Measurements from ENCODE around the gene SLC6A9. TPM values are rescaled to one million over a fixed set of nuclear protein-coding genes. Genes with fewer than 3 reads are reported as not detected.

SLC6A9 gene
- total RNA-seq, 1 donor from 2014 or later, result 22.8 TPM

- H3K9me3 Mint-ChIP-seq, result no peaks in the 10 kb centered on the region
Measured at GRCh38 chr1:44048532-44049215, 17.4 kb upstream of the SLC6A9 start.

GRCh38 chr1:44047131-44047530 lies 15.9 kb upstream of the SLC6A9 start:
- H3K4me1 Mint-ChIP-seq, result peaks cover 23% of the 10 kb centered on the region
- H3K4me3 Mint-ChIP-seq, result no peak overlapping the region
- H3K9me3 Mint-ChIP-seq, result no peaks in the 10 kb centered on the region
- no peaks in the 10 kb centered on the region for H3K36me3 Mint-ChIP-seq (ENCODE audit: low read depth)
- H3K27me3 Mint-ChIP-seq (ENCODE audit: low read depth), result no peaks in the 10 kb centered on the region
- DNase-seq (ENCODE audit: low read depth, low spot score), result no peak
- TF ChIP-seq CTCF (conservative IDR thresholded peaks at IDR 0.05), result no peak
- no peak overlapping the region for H3K27ac Mint-ChIP-seq (ENCODE audit: unreplicated experiment)

More at GRCh38 chr1:44048532-44049215, 17.4 kb upstream of the SLC6A9 start:
- H3K27ac Mint-ChIP-seq (ENCODE audit: unreplicated experiment), result peak overlapping the region; percentile 97
- TF ChIP-seq CTCF (conservative IDR thresholded peaks at IDR 0.05), result no peak
- peaks cover 23% of the 10 kb centered on the region for H3K4me1 Mint-ChIP-seq
- no peaks in the 10 kb centered on the region for H3K27me3 Mint-ChIP-seq (ENCODE audit: low read depth)
- no peak for DNase-seq (ENCODE audit: low read depth, low spot score)
- no peaks in the 10 kb centered on the region for H3K36me3 Mint-ChIP-seq (ENCODE audit: low read depth)
- H3K4me3 Mint-ChIP-seq, result peak overlapping the region; percentile 49

GRCh38 chr1:44045064-44045463 lies 13.8 kb upstream of the SLC6A9 start:
- Mint-ChIP-seq H3K9me3 (no peaks in the 10 kb centered on the region), H3K4me1 (peaks cover 23% of the 10 kb centered on the region)

GRCh38 chr1:44044071-44044801 lies 13.0 kb upstream of the SLC6A9 start:
- DNase-seq (ENCODE audit: low read depth, low spot score), result no peak
- TF ChIP-seq CTCF (conservative IDR thresholded peaks at IDR 0.05), result no peak
- H3K4me3 Mint-ChIP-seq, result no peak overlapping the region

More at GRCh38 chr1:44045064-44045463, 13.8 kb upstream of the SLC6A9 start:
- DNase-seq (ENCODE audit: low read depth, low spot score), result no peak
- H3K4me3 Mint-ChIP-seq, result no peak overlapping the region
- no peak for TF ChIP-seq CTCF (conservative IDR thresholded peaks at IDR 0.05)
- H3K36me3 Mint-ChIP-seq (ENCODE audit: low read depth), result no peaks in the 10 kb centered on the region
- no peaks in the 10 kb centered on the region for H3K27me3 Mint-ChIP-seq (ENCODE audit: low read depth)
- H3K27ac Mint-ChIP-seq (ENCODE audit: unreplicated experiment), result no peak overlapping the region

GRCh38 chr1:44043176-44044070 lies 12.2 kb upstream of the SLC6A9 start:
- Mint-ChIP-seq H3K4me1 (peaks cover 15% of the 10 kb centered on the region), H3K36me3 (ENCODE audit: low read depth) (no peaks in the 10 kb centered on the region), H3K27me3 (ENCODE audit: low read depth) (no peaks in the 10 kb centered on the region), H3K27ac (ENCODE audit: unreplicated experiment) (no peak overlapping the region), H3K9me3 (no peaks in the 10 kb centered on the region), H3K4me3 (no peak overlapping the region)
- TF ChIP-seq CTCF (conservative IDR thresholded peaks at IDR 0.05), result no peak
- no peak for DNase-seq (ENCODE audit: low read depth, low spot score)

More at GRCh38 chr1:44044071-44044801, 13.0 kb upstream of the SLC6A9 start:
- Mint-ChIP-seq H3K27me3 (ENCODE audit: low read depth) (no peaks in the 10 kb centered on the region), H3K9me3 (no peaks in the 10 kb centered on the region), H3K36me3 (ENCODE audit: low read depth) (no peaks in the 10 kb centered on the region), H3K4me1 (peaks cover 23% of the 10 kb centered on the region), H3K27ac (ENCODE audit: unreplicated experiment) (no peak overlapping the region)

All from neural crest cell (in vitro differentiated cells).